TTC549 (cell line): ENCODE data around the gene FGFR3.

Experiments
- FAIRE-seq: peaks from 2 replicates; lab custom pipeline; 2012; peaks lifted over from hg19 to GRCh38; lab: Jason Lieb, UNC

FGFR3 gene

DNA sequence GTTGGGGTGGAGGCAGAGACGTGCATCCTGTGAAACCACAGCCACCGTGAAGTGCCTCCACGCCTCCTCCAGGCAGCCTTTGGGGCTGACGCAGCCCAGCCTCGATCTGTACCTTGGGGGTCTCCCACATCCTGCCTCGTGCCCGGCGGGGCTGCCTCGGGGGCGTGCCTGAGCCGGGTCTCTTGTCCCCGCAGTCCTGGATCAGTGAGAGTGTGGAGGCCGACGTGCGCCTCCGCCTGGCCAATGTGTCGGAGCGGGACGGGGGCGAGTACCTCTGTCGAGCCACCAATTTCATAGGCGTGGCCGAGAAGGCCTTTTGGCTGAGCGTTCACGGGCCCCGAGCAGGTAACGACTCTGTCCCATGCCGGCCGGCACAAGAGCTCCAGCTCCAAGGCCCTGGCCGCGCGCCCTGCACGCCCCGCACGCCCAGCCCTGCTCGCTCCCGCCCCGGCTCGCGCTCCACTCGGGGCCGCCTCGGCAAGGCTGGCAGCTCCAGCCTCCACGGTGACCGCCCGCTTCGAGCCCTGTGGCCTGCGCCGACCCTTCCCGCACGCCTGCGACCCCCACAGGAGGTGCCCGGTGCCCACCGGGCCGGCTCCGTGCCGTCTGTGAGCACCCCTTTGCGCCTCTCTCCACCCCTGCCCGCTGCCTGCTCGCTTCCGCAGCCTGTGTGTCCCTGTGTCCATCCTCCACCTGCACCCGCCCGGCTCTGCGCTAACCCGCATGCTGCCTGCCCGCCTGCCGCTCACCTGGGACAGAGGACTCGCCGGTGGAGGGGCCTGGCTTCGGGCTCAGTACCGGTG is 9.8 kb downstream of the FGFR3 start:
- no peak for FAIRE-seq

DNA sequence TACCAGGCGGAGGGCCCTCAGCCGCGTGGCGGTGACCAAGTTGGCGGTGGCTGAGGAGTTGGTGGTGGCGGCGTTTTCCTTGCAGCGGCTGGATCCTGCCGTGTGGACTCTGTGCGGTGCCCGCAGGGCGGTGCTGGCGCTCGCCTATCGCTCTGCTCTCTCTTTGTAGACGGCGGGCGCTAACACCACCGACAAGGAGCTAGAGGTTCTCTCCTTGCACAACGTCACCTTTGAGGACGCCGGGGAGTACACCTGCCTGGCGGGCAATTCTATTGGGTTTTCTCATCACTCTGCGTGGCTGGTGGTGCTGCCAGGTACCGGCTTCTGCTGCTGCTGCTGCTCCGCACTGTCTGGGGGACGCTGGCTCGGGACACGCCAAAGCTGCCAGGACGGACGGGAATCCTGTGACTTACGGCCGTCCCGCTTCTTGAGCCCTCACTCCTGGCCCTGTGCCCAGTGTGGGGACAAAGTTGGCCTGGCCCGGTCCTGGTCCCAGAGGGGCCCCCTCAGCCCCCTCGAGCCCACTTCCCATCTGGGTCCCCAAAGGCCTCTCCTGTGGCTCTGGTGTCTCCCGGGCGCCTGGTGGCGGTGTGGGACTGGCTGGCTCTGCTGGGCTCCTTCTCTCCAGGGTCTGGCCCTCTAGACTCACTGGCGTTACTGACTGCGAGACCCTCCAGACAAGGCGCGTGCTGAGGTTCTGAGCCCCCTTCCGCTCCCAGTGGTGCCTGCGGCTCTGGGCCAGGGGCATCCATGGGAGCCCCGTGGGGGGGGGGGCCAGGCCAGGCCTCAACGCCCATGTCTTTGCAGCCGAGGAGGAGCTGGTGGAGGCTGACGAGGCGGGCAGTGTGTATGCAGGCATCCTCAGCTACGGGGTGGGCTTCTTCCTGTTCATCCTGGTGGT is 10.7 kb downstream of the FGFR3 start:
- FAIRE-seq: no peak

DNA sequence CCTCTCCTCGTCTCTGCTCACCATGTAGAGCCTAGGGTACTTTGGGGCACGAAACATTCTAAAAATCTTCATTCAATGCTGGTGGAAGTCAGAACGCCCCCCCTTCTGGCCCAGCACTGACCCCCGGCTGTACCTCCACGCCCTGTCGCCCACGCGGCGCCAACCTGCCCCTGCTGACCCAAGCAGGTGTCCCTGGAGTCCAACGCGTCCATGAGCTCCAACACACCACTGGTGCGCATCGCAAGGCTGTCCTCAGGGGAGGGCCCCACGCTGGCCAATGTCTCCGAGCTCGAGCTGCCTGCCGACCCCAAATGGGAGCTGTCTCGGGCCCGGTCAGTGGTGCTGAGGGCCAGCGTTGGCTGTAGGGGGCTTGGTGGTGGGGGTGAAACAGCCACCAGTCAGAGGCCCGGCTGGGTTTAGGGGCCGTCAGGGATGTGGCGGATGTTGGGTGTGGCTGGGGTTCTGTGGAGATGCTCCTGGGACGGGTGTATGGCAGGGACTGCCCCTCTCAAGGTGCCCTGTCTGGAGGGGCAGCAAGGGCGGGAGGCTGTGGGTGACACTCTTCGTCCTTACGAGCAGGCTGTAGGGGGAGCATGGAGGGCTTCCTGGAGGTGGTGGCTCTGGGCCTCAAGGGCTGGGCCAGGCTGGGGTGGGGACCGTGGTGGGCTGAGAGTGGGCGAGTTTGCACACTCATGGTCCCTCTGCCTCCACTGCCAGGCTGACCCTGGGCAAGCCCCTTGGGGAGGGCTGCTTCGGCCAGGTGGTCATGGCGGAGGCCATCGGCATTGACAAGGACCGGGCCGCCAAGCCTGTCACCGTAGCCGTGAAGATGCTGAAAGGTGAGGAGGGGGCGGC is 11.8 kb downstream of the FGFR3 start:
- no peak for FAIRE-seq

DNA sequence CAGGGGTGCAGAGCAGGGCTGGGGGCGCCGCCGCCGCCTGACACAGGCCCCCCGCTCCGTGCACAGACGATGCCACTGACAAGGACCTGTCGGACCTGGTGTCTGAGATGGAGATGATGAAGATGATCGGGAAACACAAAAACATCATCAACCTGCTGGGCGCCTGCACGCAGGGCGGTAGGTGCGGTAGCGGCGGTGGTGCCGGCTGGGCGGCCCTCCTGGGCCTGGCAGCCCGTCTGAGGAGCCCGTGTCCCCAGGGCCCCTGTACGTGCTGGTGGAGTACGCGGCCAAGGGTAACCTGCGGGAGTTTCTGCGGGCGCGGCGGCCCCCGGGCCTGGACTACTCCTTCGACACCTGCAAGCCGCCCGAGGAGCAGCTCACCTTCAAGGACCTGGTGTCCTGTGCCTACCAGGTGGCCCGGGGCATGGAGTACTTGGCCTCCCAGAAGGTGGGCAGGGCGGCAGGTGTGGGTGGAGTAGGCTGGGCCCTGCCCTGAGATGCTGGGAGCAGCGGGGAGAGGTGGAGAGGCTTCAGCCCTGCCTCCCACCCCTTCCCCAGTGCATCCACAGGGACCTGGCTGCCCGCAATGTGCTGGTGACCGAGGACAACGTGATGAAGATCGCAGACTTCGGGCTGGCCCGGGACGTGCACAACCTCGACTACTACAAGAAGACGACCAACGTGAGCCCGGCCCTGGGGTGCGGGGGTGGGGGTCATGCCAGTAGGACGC is 12.6 kb downstream of the FGFR3 start:
- FAIRE-seq: no peak

DNA sequence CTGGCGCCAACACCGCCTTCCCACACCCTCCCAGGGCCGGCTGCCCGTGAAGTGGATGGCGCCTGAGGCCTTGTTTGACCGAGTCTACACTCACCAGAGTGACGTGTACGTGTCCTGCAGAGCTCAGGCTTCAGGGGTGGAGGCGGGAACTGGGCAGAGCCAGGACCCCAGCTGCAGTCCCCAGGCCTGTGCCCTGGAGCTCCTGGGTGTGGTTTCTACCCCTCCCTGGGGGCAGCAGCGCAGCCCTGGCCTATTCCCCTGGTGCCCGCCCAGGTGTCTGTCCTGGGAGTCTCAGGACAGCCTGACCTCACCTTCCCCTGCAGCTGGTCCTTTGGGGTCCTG is 13.1 kb downstream of the FGFR3 start:
- no peak for FAIRE-seq

DNA sequence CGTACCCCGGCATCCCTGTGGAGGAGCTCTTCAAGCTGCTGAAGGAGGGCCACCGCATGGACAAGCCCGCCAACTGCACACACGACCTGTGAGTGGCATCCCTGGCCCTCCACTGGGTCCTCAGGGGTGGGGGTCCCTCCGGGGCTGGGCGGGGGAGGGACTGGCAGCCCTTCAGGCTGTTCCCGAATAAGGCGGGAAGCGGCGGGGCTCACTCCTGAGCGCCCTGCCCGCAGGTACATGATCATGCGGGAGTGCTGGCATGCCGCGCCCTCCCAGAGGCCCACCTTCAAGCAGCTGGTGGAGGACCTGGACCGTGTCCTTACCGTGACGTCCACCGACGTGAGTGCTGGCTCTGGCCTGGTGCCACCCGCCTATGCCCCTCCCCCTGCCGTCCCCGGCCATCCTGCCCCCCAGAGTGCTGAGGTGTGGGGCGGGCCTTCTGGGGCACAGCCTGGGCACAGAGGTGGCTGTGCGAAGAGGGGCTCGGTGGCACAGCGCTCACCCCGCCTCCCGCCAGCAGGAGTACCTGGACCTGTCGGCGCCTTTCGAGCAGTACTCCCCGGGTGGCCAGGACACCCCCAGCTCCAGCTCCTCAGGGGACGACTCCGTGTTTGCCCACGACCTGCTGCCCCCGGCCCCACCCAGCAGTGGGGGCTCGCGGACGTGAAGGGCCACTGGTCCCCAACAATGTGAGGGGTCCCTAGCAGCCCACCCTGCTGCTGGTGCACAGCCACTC is 13.7 kb downstream of the FGFR3 start:
- FAIRE-seq: no peak

DNA sequence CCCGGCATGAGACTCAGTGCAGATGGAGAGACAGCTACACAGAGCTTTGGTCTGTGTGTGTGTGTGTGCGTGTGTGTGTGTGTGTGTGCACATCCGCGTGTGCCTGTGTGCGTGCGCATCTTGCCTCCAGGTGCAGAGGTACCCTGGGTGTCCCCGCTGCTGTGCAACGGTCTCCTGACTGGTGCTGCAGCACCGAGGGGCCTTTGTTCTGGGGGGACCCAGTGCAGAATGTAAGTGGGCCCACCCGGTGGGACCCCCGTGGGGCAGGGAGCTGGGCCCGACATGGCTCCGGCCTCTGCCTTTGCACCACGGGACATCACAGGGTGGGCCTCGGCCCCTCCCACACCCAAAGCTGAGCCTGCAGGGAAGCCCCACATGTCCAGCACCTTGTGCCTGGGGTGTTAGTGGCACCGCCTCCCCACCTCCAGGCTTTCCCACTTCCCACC is 14.3 kb downstream of the FGFR3 start:
- no peak for FAIRE-seq

DNA sequence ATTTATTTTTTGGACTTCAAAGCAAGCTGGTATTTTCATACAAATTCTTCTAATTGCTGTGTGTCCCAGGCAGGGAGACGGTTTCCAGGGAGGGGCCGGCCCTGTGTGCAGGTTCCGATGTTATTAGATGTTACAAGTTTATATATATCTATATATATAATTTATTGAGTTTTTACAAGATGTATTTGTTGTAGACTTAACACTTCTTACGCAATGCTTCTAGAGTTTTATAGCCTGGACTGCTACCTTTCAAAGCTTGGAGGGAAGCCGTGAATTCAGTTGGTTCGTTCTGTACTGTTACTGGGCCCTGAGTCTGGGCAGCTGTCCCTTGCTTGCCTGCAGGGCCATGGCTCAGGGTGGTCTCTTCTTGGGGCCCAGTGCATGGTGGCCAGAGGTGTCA is 15.3 kb downstream of the FGFR3 start:
- FAIRE-seq: no peak

DNA sequence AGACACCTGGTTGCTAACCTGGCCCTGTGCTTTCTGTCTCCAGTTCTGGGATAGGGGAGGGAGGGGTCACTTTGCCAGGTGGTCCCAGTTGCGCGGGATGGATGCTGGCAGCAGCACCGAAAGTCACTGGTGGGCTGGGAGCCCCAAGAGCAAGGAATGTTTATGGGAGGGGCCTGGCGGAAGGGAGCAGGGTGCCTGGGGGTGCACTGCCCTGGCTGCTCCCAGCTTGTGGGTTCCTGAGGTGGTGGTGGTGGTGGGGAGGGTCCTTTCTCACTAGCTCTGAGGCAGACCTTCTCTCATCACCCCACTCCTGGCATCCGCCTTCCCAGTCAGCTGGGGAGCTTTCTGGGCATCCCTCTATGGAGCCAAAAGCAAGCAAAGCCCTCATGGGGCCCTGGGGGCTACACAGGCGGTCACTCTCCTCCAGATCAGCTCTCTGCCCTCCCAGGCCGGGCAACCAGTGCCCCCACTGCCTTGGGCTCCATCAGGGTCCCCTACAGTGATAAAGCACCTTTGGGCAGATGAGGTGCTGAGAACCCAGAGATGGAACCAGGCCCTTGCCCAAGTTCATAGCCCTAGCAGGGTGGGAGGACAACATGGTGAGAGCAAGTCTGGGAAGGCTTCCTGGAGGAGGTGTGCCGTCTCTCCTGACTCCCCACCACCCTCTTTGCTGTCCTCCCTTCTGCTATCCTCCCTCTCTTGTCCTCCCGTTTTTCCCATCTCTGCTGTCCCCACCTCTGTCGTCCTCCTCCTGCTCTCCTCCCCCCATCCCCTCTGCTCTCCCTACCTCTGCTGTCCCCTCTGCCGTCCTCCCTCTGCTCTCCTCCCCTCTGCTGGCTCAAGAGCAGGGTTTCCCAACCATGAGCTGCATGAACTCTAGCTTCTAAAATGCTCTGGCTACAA is 16.0 kb downstream of the FGFR3 start:
- FAIRE-seq: no peak

DNA sequence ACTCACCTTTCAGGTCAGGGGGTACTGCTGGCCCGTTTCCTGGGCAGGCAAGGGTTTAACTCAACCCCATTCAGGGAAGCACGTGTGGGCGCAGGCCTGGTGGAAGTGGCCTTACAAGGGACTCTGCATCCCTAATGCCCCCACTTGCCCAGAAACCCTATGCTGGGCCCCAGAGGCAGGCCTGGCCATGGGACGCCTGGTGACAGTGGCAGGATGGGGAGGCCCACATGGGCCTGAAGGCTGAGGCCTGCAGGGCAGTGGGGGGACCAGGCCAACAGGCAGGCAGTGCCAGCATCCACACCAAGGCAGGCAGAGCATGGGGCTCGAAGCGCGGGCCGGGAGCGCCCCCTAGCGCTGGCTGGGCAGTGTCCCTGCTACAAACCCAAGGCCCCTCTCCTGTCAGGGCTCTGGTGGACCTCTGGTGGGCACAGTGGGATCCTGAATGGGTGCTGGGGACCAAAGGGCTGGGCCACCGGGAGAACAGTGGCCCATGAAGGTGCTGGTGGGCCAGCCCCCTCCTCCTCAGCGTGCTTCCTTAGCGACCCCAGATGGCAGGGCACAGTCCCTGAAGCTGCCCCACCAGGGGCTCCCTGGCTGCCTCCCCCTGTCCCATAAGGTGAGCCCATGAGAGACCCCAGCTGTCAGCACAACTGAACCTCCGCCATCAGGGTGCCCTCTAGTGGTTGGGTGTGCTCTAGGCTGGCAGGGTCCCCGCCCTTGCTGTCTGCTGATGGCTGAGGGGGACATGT is 16.8 kb downstream of the FGFR3 start:
- FAIRE-seq: no peak

DNA sequence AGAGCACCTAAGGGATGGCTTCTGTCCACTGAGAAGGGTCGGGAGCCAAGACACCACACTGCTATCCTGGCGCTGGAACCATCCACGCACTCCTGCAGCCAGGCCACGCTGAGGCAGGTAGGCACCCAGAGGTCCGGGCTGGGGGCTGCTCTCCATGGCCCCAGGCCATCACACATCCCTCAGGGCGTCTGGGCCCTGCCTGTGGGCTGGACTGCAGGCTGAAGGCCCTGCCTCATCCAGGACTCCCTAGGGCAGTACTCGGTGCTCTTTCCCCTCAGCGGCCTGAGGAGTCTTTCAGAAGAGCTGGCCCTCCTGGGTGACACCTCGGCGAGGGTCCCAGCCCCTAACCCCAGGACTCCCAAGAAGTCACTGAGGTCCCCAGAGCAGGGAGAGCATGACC is 17.7 kb downstream of the FGFR3 start:
- no peak for FAIRE-seq

DNA sequence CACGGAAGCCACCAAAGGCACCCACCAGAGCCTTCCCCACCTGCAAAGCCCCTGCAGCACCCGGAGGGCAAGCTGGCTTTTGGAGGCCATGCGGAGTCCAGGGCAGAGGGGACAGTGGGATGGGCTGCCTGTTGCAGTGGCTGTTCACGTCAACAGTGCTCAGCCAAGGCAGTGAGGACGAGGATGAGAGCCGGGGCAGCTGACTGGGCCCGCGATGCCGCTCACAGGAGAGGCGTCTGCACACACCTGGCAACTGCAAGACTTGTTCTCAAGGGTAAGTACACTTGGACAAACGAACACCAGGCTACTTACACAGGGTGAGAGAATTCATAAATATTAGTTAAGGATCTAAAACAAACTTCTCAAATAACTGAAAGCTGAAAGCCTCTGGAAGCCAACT is 19.6 kb downstream of the FGFR3 start:
- no peak for FAIRE-seq

DNA sequence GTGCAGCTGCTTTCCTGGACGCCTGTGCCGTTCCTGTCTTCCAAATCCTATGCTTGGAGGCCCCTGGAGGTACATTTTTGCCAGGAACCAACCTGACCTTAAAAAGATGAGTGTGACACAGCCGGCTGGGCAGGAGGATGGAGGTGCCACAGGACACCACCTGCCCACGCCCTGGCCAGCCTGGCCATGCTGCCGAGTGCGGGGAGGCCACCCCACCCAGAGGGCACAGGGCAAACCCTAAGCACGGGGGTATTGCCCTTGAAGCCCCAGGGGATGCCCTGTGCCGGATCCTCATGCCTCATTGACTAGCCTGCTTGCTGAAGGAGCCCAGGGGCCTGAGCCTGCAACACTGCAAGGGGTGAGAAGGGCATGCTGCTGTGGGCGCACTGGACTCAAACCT is 20.1 kb downstream of the FGFR3 start:
- no peak for FAIRE-seq

DNA sequence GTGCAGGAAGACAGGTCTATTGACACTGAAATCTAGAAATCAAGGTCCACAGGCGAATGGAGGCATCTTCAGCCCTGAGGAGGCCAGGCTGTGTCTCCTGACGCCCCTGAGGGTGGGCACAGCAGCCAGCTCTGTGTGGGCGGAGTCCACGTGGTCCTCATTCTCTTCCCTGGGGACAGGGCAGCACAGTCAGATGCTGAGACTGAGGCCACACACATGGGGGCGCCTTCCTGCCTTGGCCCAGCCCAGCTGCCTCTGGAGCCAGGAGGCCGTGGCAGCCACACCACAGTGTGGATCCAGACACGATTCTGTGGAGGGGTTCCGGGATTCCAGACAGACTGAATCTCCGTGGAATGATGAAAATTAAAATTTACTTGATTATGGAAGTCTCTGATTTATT is 20.8 kb downstream of the FGFR3 start:
- no peak for FAIRE-seq

DNA sequence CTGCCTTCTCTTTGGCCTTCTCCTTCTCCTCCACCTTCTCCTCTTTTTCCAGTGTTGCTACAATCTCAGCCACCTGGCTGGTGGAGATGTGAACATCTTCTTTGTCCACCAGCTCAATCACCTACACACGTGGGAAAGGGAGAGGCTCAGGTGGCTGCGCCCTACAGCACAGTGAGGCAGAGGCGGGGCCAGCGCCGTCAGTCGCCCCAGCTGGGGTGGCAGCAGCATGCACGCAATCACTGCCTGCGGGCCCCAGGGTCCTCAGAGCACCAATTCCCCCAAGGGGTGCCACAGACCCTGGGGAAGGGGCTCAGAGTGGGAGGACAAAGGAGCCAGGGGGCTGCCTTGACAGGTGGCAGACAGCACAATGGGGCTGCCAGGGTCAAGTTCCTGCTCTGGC is 21.4 kb downstream of the FGFR3 start:
- FAIRE-seq: no peak

DNA sequence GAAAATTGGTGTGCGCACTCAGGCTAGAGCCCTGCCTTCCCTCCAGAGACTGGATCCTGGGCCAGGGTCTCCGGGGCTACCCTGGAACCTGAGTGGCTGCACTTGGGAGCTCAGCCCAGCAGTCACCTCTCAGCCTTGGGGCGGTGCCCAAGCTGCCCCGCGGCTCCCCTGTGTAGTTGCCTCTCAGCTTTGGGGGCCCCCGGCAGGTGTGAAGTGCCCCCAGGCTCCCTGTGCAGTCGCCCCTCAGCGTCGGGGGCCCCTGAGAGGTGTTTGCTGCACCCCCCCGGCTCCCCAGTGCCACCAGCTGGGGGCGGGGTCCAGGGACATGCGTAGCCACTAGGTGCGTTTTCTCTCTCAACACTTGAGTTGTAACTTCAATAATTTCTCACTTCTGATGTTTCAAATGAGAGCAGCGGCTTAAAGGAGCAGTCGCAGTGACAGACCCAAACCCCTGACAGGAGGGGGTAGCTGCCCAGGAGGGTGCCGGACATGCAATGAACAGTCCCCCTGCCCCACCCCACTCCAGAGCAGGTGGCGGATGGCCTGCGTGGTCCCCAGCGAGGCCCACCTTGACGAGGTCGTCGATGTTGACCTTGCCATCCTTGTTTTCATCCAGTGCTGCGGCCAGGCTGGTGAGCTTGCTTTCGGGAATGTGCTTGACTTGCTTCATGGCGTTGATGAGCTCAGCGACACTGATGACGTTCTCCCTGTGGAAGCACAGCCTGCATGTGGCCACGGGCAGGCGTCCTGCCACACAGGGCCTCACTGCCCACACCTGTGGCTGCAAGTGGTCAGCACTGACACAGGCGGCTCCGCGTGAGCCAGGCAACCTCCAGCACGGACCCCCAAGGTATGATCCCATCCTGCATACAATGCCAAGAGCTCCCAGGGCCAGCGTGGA is 22.3 kb downstream of the FGFR3 start:
- FAIRE-seq: no peak

DNA sequence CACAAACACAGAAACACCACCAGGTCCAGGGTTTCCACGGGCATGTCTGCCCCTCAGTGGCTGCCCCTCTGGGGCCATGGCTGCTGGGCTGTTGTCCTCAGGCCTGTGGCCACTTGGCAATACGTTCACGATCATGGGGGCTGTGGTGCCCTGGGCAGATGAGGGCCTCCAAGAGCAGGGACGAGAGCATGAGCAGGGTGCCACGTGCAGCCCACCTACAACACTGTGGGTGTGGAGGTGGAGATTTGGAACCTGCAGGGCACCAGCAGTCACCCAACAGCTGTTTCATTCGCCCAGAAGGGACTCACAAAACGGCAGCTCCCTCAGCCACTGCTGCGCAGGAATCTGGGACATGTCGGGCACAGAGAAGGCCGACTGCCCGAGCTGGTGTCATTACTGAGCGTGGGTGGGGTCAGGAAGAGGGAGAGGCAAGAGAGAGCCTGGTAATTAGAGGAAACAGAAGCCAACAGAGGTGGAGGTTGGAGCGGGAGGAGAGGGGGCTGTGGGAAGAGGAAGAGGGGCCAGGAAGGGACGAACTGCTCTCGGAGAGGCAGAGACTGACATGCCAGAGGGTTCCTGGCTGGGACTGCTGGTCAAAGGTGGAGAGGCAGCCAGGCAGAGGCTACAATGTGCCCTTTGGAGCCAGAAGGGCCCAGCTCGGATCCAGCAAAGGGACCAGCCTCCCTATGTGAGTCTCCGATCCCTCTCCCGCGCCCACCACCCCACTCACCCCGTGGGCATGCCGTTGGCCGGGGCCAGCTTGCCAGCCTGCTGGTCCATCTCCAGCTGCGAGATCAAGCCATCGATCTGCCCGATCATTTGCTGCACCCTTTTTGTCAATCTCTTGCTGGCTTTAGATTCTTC is 23.1 kb downstream of the FGFR3 start:
- FAIRE-seq: no peak
